ENCODE data around the gene TBCA.
"Not testable (repeated sequence)": the region's sequence is repeated elsewhere in the genome, so short reads cannot be mapped to it uniquely, and the experiment has no call there.

Gene TBCA

GRCh38 chr5:77707791-77708190, 68.3 kb downstream of the TBCA start:
- DNase-seq, result no peak

DNA sequence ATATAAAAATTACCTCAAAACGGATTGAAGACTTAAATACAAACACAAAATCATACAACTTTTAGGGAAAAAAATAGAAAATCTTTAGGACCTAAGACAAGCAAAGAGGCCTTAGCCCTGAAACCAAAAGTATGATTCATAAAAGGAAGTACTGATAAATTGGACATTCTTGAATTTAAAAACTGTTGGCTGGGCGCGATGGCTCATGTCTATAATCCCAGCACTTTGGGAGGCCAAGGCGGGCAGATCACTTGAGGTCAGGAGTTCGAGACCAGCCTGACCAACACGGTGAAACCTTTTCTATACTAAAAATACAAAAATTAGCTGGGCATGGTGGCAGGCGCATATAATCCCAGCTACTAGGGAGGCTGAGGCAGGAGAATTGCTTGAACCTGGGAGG, 76.6 kb downstream of the TBCA start:
- not testable (repeated sequence) for DNase-seq

DNA sequence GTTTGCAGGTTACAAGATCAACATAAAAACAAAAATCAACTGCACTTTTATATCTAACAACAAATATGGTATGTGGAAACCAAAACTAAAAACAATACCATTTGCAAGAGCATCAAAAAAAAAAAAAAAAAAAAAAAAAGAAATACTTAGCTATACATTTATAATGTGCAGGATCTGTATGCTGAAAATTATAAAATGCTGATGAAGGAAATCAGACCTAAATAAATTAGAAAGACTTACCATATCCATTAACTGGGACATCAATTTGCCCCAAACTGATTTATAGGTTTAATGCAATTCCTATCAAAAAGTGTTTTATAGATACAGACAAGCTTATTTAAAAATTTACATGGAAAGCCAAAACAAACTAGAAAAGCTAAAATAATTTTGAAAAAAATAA, 77.2 kb downstream of the TBCA start:
- DNase-seq, result no peak

DNA sequence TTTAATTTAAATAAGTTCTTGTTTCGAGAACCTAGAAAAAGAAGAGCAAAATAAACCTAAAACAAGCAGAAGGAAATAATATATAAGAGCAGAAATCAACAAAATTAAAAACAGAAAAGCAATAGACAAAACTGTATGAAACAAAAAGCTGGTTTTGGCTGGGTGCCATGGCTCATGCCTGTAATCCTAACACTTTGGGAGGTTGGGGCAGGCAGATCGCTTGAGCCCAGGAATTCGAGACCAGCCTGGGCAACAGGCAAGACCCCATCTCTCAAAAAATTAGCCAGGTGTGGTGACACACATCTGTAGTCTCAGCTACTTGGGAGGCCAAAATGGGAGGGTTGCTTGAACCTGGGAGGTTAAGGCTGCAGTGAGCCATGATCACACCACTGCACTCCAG, 78.4 kb downstream of the TBCA start:
- DNase-seq, result no peak

DNA sequence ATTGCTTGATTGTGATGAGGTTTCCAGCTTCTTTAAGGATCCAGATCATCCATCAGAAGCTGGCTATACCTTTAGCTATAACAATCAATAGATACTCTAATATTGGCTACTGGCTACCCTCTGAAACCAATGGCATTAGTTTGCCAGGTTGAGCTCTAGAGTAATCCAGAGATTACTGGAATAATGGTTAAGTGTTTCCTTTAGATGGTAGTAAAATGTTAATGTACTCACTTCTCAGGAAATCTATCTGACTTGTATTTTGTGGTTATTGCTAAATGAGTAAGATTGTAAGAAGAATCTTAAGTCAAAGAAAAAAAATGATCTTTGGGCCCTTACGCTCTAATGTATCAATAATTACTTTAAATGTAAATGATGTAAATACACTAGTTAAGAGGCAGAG, 80.0 kb downstream of the TBCA start:
- no peak for DNase-seq

DNA sequence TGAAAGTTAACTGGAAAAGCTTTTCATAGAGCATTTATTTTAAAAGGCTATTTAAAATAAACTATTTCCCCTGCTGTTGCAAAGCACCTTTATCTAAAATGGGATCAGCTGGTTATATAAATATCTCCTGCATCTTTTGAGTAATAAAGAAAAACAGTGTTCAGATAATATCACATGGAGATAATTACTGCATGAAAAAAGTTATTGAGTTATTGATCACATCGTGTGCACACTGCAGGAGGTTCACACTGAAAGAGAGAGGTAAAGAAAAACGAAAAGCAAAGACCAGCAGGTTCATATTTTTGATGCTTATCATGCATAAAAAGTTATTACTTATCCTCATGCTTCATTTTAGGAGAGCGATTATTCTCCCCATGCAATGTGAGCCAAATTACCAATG, 82.2 kb downstream of the TBCA start:
- no peak for DNase-seq

DNA sequence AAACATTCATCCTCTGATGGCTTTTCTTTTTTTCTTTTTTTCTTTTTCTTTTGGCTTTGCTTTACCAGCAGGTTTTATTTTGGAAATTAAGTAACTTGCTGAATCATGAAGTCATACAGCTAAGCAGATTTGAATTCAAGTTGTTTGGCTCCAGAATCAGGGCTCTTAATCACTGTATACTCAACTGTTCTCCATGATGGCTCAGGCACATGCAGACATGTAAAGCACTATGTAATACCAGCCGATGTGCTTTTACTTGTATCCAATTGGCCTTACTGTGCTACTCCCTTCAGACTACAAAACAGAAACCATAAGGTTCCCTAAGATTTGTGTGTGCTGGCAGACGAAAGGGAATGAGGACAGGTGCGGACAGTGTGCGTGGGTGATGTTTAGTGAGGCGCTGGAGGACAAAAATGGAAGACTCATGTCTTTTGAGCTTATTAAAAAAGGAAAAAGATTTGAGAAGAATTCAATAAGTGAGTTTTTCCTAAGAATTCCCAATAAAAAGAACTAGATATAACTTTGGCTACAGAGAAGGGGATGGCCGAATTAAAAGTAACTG, 92.9 kb downstream of the TBCA start:
- no peak for DNase-seq

DNA sequence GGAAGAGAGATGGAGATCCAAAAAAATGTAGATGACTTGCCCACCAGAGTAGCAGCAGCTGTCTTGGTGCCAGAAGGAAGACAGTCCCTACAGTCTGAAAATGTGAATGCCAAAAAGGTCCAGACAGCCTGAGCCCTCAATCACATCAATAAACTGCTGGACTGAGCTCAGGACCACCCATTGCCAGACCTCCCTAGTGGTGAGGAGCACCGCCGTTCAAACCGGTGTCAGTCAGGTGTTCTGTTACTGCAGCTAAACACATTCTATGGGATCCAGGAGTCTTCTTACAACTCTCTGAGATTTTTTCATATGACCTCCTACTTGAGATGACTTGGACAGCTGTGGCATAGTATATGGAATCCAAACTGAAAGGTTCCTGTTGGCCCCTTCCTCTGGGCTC, 105.6 kb downstream of the TBCA start:
- DNase-seq, result no peak

DNA sequence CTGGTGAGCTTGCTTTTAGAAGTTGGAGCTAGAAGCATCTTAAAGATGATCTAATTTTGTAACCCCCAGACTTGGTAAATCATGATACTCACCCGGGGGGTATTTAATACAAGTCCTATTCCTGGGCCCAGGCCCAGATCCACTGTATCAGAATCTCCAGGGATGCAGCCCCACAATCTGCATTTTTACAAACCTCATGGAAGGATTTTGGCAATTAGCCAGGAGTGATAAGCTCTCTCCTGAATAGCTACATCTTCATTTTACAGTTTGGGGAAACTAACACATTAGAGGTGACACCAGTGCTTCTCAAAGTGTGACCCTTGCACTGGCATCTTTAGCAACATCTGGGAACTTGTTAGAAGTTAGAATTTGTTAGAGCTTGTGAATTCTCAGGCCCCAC, 106.5 kb downstream of the TBCA start:
- DNase-seq, result no peak

- no peak for DNase-seq
Measured at GRCh38 chr5:77663090-77663863, 112.9 kb downstream of the TBCA start.

- no peak for DNase-seq
Measured at GRCh38 chr5:77662635-77663034, 113.5 kb downstream of the TBCA start.

GRCh38 chr5:77658662-77659061, 117.5 kb downstream of the TBCA start:
- DNase-seq, result no peak

DNA sequence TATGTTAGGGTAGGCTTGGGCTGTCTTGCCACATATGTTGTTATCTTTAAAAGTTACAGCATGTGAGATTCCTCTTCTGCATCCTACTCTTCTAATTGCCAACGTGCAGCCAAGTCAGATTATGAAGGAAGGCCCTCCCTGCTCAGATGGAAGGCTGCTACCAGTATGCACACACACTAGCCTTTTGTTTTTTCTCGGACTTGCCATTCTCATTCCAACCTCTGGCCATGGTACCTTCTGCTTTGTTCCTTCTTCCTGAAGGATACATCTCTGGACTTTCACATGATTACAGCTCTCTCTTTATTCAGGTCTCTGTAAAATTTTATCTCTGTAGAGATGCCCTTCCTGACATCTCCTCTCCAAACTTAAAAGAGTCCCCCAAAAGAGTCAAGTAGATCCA, 124.8 kb downstream of the TBCA start:
- DNase-seq, result no peak

DNA sequence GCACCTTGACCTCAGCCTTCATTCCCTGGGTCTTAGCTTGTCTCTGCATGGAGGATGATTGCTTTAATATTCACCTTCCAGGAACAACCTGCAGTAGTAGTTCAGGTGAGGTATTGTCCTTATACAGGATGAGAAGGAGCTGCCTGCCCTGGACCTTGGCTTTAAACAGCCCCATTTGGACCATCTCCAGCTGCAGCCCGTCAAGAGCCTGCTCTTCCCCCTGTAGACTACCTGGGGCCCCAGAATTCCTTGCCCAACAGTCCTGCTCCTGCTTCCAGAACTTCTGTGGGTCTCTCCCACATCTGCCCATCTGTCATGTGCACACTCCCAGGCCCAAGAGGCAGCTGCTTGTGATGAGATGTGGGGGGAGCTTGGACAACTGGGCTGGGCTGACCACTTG, 125.5 kb downstream of the TBCA start:
- DNase-seq, result no peak

DNA sequence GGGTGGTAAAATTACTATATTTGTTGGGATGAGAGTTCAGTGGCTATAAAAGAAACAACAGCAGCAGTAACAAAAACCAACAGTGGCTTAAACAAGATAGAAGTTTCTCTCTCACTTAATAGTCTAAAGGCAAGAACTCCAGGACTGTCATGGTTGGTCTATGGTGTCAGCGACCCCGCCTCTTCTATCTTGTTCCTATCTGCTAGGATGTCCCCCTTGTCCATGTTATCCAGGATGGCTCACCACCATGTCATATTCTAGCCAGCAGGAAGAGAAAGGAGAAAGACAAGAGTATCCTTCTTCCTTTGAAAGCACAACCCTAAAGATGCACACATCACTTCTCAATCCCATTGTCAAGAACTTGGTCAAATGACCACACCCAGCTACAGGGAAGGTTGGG, 126.4 kb downstream of the TBCA start:
- DNase-seq, result no peak

GRCh38 chr5:77645995-77646639, 130.0 kb downstream of the TBCA start:
- DNase-seq, result no peak

DNA sequence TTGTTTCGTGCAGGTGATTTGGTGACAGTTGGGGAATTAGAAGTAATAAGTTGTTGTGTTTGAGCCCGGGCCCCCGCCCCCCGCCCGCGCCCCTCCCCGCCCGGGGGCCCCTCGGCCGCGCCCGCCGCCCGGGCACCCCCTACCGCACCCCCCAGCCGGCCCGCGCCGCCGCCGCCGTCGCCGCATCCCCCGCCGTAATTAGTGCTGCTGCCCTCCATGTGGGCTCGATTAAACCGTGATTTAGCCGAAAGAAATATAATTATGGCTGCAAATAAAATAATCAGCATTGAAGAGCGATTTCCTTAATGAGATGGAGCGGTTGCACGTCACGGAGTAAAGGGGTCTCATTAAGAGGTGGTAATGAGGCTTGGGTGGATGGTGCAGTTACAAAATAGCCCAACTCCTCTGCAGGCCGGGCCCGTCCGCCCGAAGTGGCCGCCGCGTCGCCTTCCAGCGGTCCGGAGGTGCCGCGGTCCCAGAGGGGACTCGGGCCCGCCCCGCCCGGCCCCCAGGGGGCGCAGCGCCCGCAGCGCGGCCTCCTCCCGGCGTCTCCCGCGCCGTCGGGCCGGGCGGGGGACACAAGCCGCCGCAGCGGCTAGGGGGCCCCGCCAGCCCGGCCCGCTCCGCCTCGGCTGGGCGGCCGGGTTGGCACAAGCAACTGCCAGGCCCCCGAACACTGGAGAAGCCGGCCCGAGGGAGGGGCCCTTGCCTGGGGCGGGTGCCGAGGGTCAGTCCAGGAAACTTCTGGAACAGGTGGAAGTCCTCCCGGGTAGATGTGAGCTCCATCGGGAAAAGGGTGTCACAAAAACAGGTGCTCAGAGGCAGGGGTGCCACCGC, 130.8 kb downstream of the TBCA start:
- DNase-seq, result peak; percentile 22 to 58

GRCh38 chr5:77644371-77645157, 131.6 kb downstream of the TBCA start:
- peak in 1 of 2 experiments; percentile 4 for DNase-seq

GRCh38 chr5:77643654-77644370, 132.3 kb downstream of the TBCA start:
- no peak for DNase-seq

GRCh38 chr5:77642738-77643653, 133.1 kb downstream of the TBCA start:
- no peak for DNase-seq
